ENCODE data around the gene F12. TPM values are rescaled to one million over a fixed set of nuclear protein-coding genes. Genes with fewer than 3 reads are reported as not detected.

Gene F12
- total and polyA plus RNA-seq, 2 of the 8 experiments (the other 6 are each of a cell fraction or from before 2014, with no cell fraction given): 6.5 to 7.8 TPM

- H2AK5ac ChIP-seq (ENCODE audit: low read depth, low read length): no peak overlapping the region
- no peak overlapping the region for H3K9ac ChIP-seq (replicated peaks in 1 of 4; ENCODE audit: extremely low read depth in 1 of 4, low read depth in 3 of 4, low read length in 3 of 4)
- TF ChIP-seq TEAD4 (IDR thresholded peaks at IDR 0.05; ENCODE audit: low read depth, low read length) (no peak), YY1 (IDR thresholded peaks at IDR 0.05; ENCODE audit: low read depth, low read length) (peak; percentile 23; the same call in 1 of the 2 replicates), E2F6 (IDR thresholded peaks at IDR 0.05) (peak; percentile 24), SUZ12 (IDR thresholded peaks at IDR 0.05; ENCODE audit: low read length) (peak; percentile 67; the same call in 1 of the 2 replicates), SP2 (IDR thresholded peaks at IDR 0.05; ENCODE audit: low read length) (no peak), KDM4A (IDR thresholded peaks at IDR 0.05; ENCODE audit: low read depth, low read length, severe bottlenecking) (peak; percentile 61), EZH2 (IDR thresholded peaks at IDR 0.05; ENCODE audit: low read depth, low read length, severe bottlenecking) (peak; percentile 48), CHD2 (IDR thresholded peaks at IDR 0.05; ENCODE audit: low read length) (no peak), POLR2A (IDR thresholded peaks at IDR 0.05; ENCODE audit: control extremely low read depth in 1 of 2, low read depth in 2 of 2, low read length in 2 of 2) (no peak), BCL11A (IDR thresholded peaks at IDR 0.05; ENCODE audit: low read depth in 2 of 2, low read length in 2 of 2) (no peak), CREB1 (IDR thresholded peaks at IDR 0.05) (peak; percentile 47; the same call in 1 of the 2 replicates)
These were observed 5.3 kb downstream of the F12 start for GRCh38 chr5:177403792-177404640.

More at GRCh38 chr5:177403792-177404640, 5.3 kb downstream of the F12 start:
- peak overlapping the region; percentile 13 for H3K56ac ChIP-seq (replicated peaks; ENCODE audit: insufficient read length, low read depth, low read length)
- no peaks in the 10 kb centered on the region for H3K79me2 ChIP-seq (ENCODE audit: control insufficient read depth in 1 of 2, insufficient read depth in 2 of 2, low read length in 2 of 2)
- H3K36me3 ChIP-seq (ENCODE audit: control insufficient read depth in 2 of 4, insufficient read depth in 4 of 4, low read length in 3 of 4): no peaks in the 10 kb centered on the region
- H3K23me2 ChIP-seq (ENCODE audit: low read depth, low read length): peaks cover 13% of the 10 kb centered on the region; the same call in 1 of the 2 replicates
- H2BK20ac ChIP-seq (ENCODE audit: low read length): 0 out of 2 replicates have a peak overlapping the region, but pooled peaks have one; percentile 32
- no peak overlapping the region for H3K27ac ChIP-seq (ENCODE audit: low read depth, low read length)
- H3K14ac ChIP-seq (ENCODE audit: insufficient read length): no peak overlapping the region
- H2AFZ ChIP-seq (ENCODE audit: low read length): peak overlapping the region; percentile 31; the same call in 1 of the 2 replicates
- H3K9me3 ChIP-seq (ENCODE audit: insufficient read depth in 2 of 2, low read depth in 1 of 2, low read length in 1 of 2): no peaks in the 10 kb centered on the region
- H3K23ac ChIP-seq (ENCODE audit: insufficient read length): no peak overlapping the region
- peak overlapping the region; percentile 83; the same call in 1 of the 2 replicates for H2BK15ac ChIP-seq (ENCODE audit: low read length)
- H4K20me1 ChIP-seq (replicated peaks in 1 of 2; ENCODE audit: control insufficient read depth in 1 of 2, insufficient read depth in 2 of 2, low read length in 2 of 2): no peaks in the 10 kb centered on the region
- ChIA-PET POLR2A (ENCODE audit: partially characterized antibody) (interaction anchor here (0.7 to 10.8 kb wide), 22 partner anchors 10 to 101 kb away, joined by 3 to 143 read pairs (median 4); partner anchors contain the start of genes GRK6, LMAN2, PRELID1 and PRR7), CTCF (ENCODE audit: partially characterized antibody) (interaction anchor here (0.6 to 10.5 kb wide), 24 partner anchors 8 to 290 kb away, joined by 3 to 343 read pairs (median 10); partner anchors contain the start of genes GRK6, PRR7, RGS14 and SLC34A1)
- peak overlapping the region; percentile 56; the same call in 1 of the 2 replicates for H2BK5ac ChIP-seq (ENCODE audit: low read depth, low read length)
- peak overlapping the region; percentile 85; the same call in 1 of the 2 replicates for H2BK12ac ChIP-seq (ENCODE audit: low read depth, low read length)
- H3K4me2 ChIP-seq (ENCODE audit: insufficient read depth in 1 of 2, low read depth in 2 of 2, low read length in 2 of 2): peak overlapping the region; percentile 82 to 93
- H3K27me3 ChIP-seq (replicated peaks in 1 of 4; ENCODE audit: control insufficient read depth in 3 of 4, extremely low read depth in 1 of 4, insufficient read depth in 3 of 4, low read length in 3 of 4): peaks cover 22 to 68% (median 43%) of the 10 kb centered on the region in 4 experiments
- no peak for FAIRE-seq
- peak overlapping the region; percentile 32 for H3K4ac ChIP-seq (replicated peaks; ENCODE audit: insufficient read length, low read depth, low read length)
- peaks cover 0 to 22% (median 14%) of the 10 kb centered on the region in 4 experiments; a peak in 5 of 7 replicates for H3K4me1 ChIP-seq (replicated peaks in 1 of 4; ENCODE audit: control insufficient read depth in 3 of 4, insufficient read depth in 4 of 4, low read length in 3 of 4)
- H2BK120ac ChIP-seq (replicated peaks; ENCODE audit: low read depth, low read length): no peak overlapping the region
- H4K5ac ChIP-seq (ENCODE audit: insufficient read length, low read depth, low read length): no peak overlapping the region
- H4K8ac ChIP-seq (ENCODE audit: extremely low read depth, insufficient read depth, low read length): peak overlapping the region; percentile 36; the same call in 1 of the 2 replicates
- peak in 1 of 2 experiments; percentile 82 for DNase-seq (ENCODE audit: low read depth in 1 of 2, low spot score in 2 of 2)
- H4K91ac ChIP-seq (replicated peaks; ENCODE audit: insufficient read length, low read length): peak overlapping the region; percentile 84
- WGBS, 2 experiments (ENCODE audit: extremely low coverage in 1 of 2, insufficient coverage in 1 of 2, insufficient read length in 1 of 2, insufficient replicate concordance in 2 of 2, low coverage in 1 of 2, low lambda C conversion rate in 2 of 2, missing lambda C conversion rate in 1 of 2): 3% methylated on average over 66 of the region's 93 CpGs; no CpG with 5 or more reads in 1 of the 2 experiments
- H3K79me1 ChIP-seq (ENCODE audit: low read depth, low read length): no peaks in the 10 kb centered on the region
- H3K4me3 ChIP-seq (ENCODE audit: extremely low read depth in 1 of 4, insufficient read depth in 2 of 4, low read depth in 3 of 4, low read length in 4 of 4): peak overlapping the region; percentile 9 to 65 (median 48); a peak in 7 of 8 replicates
- peak overlapping the region; percentile 95 for H3K18ac ChIP-seq (ENCODE audit: extremely low read depth, low read length)
